Neural progenitor cell (in vitro differentiated cells): ENCODE data around the gene EPHB1.

Experiments used
- EZH2 ChIP-seq: fragments of 200-600 bp; sonication (generic); IDR thresholded peaks from 2 replicates; pipeline ENCODE4 v1.6.1; 2017; ENCODE audit warnings: antibody characterized with exemption, mild to moderate bottlenecking, moderate library complexity
- TF ChIP-seq, protein P1 (sequence below): fragments of 200-600 bp; sonication (generic); IDR thresholded peaks from 2 replicates; pipeline ENCODE4 v1.5.1; 2017; ENCODE audit warnings: antibody characterized with exemption, mild to moderate bottlenecking

DNA sequence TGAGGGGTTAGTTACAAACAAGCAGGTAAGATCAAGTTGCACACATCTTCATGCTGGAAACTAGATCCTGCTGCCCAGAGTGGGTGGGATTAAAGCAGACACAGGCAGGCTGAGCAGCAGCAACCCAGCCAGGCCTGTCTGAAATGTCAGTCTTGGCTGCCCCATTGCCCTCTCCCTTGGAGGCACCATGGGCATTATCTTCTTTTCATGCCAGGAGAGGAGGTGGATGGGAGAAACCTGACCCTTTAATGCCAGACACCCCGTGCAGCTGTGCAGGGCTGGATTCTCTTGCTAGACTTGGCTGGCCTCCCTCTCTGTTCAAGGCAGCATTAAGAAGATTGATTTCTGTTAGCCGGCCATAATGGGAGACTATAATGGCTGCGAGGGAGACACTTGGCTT, 23.0 kb upstream of the EPHB1 start:
- TF ChIP-seq, protein P1, sequence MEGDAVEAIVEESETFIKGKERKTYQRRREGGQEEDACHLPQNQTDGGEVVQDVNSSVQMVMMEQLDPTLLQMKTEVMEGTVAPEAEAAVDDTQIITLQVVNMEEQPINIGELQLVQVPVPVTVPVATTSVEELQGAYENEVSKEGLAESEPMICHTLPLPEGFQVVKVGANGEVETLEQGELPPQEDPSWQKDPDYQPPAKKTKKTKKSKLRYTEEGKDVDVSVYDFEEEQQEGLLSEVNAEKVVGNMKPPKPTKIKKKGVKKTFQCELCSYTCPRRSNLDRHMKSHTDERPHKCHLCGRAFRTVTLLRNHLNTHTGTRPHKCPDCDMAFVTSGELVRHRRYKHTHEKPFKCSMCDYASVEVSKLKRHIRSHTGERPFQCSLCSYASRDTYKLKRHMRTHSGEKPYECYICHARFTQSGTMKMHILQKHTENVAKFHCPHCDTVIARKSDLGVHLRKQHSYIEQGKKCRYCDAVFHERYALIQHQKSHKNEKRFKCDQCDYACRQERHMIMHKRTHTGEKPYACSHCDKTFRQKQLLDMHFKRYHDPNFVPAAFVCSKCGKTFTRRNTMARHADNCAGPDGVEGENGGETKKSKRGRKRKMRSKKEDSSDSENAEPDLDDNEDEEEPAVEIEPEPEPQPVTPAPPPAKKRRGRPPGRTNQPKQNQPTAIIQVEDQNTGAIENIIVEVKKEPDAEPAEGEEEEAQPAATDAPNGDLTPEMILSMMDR, result no peak
- no peak for TF ChIP-seq EZH2
